Astrocyte of the spinal cord (primary cell): Measurements from ENCODE around the gene FAM114A2.

Experiments used
- DNase-seq: peaks from one replicate; pipeline ENCODE4 v3.0.0; 2011; ENCODE audit warnings: low read depth, low spot score
- H3K4me3 ChIP-seq: 2 replicates; pipeline ENCODE4 v1.5.1; 2011; ENCODE audit warnings: low read depth, mild to moderate bottlenecking, low read length, moderate library complexity
- CTCF ChIP-seq: IDR thresholded peaks from 2 replicates; pipeline ENCODE4 v1.5.1; 2012; ENCODE audit warnings: low read depth, mild to moderate bottlenecking, low read length, inconsistent platforms
- in situ Hi-C: cut with HindIII; loops from 2 replicates; pipeline ENCODE4 v1.10.0; 2017; ENCODE audit warnings: low sequenced_read_pairs

FAM114A2 gene

GRCh38 chr5:154053468-154053867 lies 14.8 kb upstream of the FAM114A2 start:
- no peak overlapping the region for H3K4me3 ChIP-seq
- in situ Hi-C loops = no loop called here
- no peak for TF ChIP-seq CTCF
- no peak for DNase-seq

GRCh38 chr5:154049636-154050035 lies 10.9 kb upstream of the FAM114A2 start:
- in situ Hi-C loops = no loop called here
- no peak for TF ChIP-seq CTCF
- DNase-seq = no peak
- no peak overlapping the region for H3K4me3 ChIP-seq

- no peak for TF ChIP-seq CTCF
- in situ Hi-C loops = no loop called here
- DNase-seq = no peak
- no peak overlapping the region for H3K4me3 ChIP-seq
Observed at GRCh38 chr5:154047324-154047723, 8.6 kb upstream of the FAM114A2 start.

GRCh38 chr5:154046486-154046885 lies 7.8 kb upstream of the FAM114A2 start:
- no peak overlapping the region for H3K4me3 ChIP-seq
- TF ChIP-seq CTCF = no peak
- no peak for DNase-seq
- in situ Hi-C loops = no loop called here

- H3K4me3 ChIP-seq = no peak overlapping the region
- no peak for TF ChIP-seq CTCF
- no peak for DNase-seq
- in situ Hi-C loops = no loop called here
Observed at GRCh38 chr5:154044581-154044980, 5.9 kb upstream of the FAM114A2 start.

GRCh38 chr5:154044099-154044498 lies 5.4 kb upstream of the FAM114A2 start:
- in situ Hi-C loops = no loop called here
- no peak for DNase-seq
- H3K4me3 ChIP-seq = no peak overlapping the region
- no peak for TF ChIP-seq CTCF

GRCh38 chr5:154042766-154043165 lies 4.1 kb upstream of the FAM114A2 start:
- H3K4me3 ChIP-seq = no peak overlapping the region
- TF ChIP-seq CTCF = no peak
- in situ Hi-C loops = no loop called here
- DNase-seq = no peak
